ENCODE measurements around the gene PTRH2. TPM values are rescaled to one million over a fixed set of nuclear protein-coding genes. Genes with fewer than 3 reads are reported as not detected.

The PTRH2 gene
- total RNA-seq, 1 donor from 2014 or later, result 29.1 TPM

DNA sequence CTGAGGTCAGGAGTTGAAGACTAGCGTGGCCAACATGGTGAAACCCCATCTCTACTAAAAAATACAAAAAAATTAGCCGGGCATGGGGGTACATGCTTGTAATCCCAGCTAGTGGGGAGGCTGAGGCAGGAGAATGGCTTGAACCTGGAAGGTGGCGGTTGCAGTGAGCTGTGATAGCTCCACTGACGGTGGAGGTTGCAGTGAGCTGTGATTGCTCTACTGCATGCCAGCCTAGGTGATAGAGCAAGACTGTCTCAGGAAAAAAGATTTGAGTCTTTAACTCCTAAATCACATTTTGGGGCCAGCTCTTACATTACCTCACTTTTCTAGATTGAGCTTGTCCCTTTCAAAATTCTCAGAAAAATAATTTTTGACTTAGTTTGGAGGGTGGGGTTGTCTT, 15.4 kb upstream of the PTRH2 start:
- no peak for DNase-seq (ENCODE audit: low spot score)

DNA sequence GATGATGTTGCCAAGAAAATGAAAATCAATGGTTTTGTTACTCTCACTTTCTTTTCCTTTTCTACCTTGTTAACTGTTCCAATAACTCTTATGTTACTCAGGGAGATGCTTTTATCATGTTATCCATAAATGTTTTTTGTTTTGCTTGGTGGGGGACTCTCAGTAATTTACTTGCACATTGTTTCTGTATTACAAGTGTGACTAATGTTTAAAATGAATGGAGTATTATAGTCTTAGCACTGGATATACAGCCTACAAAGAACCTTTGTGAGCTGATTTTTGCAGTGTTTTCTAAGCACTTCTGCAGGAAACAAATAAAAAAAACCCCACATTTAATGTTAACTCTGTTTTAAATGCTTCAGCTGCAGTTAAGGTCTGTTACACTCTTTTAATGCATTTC, 12.3 kb upstream of the PTRH2 start:
- DNase-seq (ENCODE audit: low spot score), result no peak

DNA sequence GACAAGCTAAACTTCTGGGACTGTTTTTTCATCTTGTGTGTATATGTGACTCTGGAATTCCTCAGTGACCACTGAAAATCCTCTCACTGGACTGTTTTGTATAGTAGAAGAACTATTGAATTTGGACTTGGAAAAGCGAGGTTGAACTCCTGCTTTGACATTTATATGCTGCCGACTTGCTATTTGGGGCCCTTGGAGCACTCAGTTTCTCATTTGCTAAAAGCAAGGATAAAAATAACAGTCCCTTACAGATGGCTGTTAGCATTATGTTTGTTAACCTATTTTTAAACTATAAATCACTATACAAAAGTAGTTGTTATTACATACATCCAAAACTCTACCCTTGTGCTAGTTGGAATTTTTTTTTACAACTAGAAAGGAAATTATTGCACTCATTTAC, 9.2 kb upstream of the PTRH2 start:
- no peak for DNase-seq (ENCODE audit: low spot score)

DNA sequence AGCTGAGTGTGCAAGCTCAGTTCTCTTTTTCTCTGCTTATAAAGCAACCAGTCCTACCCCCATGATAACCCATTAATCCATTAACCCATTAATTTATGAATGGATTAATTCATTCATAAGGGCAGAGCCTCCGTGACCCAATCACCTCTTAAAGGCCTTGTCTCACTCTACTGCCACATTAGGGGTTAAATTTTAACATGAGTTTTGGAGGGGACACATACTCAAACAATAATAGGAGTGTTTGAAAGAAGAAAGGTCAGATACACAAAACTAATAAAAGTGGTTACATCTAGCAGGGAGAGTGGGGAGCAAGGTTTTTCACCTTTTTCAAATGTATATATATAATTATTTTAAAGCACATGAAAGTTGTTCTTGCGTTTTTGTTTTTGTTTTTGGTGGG, 7.0 kb upstream of the PTRH2 start:
- DNase-seq (ENCODE audit: low spot score), result no peak

DNA sequence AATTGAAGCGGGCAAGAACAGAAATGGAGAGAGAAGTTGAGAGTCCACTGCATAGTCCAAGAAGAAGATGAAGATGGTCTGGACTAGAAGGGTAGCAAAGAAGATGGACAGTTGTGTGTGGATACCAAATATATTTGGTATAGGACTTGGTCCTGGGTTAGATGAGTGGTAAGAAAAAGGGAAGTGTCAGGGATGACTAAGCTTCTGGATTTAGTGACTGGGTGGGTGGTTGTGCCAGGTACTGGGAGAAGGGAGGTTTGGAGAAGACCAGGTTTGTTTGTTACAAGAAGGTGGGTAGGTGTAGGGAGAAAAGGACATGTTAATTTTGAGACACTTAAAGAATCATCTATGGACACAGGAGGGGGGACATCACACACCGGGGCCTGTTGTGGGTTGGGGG, 5.6 kb upstream of the PTRH2 start:
- DNase-seq (ENCODE audit: low spot score), result no peak

DNA sequence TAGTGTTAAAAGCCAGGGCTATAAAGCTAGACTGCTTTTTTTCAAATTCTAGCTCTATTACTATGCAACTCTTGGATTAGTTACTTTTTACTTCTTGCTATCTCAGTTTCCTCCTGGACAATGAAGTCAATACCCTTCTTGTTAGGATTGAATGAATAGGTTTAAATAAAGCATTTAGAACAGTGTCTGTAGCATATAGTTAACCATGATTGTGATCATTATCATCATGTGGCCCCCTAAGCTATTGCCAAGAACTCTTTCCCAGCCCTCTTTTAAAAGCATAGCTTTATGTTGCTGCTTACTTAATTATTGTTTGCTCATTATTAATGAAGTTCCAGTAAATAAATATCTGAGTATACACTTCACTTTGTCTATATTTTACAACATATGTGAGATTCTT, 4.7 kb upstream of the PTRH2 start:
- no peak for DNase-seq (ENCODE audit: low spot score)

DNA sequence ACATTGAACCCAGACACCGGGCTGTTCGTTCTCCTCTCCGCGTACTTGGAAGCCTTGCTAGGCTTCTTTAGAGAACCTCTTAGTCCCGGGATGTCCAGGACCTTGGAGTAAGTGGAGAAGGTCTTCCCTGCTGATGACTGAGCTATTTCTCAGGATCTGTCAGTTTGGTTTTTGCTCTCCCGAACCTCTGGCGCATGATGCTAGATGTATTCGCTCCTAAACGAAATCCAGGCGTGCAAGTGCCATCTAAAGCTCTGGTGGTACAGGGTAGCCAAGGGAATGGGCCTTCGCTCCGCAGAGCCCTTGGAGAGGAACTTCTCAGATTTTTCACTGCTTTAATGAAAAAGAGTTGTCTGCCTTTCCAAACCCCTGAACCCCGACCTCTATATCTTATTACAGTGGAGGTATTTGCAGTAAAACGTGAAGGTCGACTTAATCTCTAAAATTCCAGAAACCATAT, 771 bp upstream of the PTRH2 start:
- no peak for DNase-seq (ENCODE audit: low spot score)

DNA sequence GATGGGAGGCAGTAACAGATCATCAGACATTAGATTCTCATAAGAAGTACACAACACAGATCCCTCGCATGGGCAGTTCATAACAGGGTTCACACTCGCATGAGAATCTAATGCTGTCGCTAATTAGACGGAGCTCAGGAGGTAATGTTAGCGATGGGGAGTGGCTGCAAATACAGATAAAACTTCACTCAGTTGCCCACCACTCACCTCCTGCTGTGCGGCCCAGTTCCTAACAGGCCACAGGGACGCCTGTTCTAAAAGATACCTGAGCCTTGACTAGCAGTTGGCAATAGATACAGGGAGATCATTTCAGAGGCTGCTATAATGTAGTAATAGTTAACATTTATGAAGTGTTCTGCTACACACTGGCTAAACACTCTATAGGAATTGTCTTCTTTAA, 4.9 kb downstream of the PTRH2 start:
- no peak for DNase-seq (ENCODE audit: low spot score)

DNA sequence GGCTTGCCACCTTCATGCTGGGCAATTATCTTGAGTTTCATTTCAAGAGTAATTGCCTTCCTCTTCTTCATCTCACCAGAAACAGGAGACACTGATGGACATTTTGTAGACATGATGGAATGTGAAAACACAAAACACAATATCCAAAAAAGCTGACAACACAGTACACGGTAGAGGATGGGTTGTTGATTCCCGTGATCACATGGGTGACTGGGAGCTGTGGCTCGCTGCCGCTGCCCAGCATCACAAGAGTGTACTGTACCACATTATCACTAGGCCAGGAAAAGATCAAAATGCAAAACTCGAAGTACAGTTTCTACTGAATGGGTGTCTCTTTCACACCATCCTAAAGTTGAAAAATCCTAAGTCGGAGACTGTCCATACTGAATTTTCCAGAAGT, 7.4 kb downstream of the PTRH2 start:
- DNase-seq (ENCODE audit: low spot score), result no peak

DNA sequence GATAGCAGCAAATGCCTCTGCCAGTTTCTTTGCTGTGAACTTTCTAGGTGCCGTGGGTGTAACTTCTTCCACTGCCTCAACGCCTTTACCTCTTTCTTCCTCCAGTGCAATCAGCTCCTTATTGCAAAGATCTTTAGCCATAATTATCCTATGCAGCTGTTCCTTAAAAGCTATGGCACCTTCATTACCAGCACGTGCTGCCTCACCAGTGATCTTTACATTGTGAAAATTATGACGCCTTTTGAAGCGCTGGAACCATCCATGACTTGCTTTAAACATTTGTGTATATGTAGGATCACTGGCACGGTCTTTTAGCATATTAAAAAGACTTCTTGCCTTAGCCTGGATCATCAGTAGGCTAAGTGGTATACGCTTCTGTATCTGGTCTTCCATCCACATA, 8.0 kb downstream of the PTRH2 start:
- DNase-seq (ENCODE audit: low spot score), result no peak

DNA sequence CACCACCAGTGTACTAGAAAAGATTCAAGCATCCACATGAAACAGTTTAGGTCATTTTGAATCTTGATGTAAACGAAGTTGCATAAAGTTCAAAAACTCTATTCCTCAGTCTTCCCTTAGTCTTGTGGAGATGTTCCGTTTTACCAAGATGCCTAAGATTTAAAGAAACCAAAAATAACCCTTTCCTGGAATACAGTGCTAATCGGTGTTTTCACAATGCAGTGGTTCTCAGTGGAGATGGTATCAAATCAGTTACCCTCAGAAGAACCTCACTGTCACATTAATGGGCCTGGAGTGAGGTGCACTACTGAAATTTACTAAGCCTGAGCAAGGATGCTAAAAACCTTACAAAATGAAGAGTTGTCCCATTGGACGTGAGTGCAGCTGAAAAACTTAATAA, 9.1 kb downstream of the PTRH2 start:
- no peak for DNase-seq (ENCODE audit: low spot score)

DNA sequence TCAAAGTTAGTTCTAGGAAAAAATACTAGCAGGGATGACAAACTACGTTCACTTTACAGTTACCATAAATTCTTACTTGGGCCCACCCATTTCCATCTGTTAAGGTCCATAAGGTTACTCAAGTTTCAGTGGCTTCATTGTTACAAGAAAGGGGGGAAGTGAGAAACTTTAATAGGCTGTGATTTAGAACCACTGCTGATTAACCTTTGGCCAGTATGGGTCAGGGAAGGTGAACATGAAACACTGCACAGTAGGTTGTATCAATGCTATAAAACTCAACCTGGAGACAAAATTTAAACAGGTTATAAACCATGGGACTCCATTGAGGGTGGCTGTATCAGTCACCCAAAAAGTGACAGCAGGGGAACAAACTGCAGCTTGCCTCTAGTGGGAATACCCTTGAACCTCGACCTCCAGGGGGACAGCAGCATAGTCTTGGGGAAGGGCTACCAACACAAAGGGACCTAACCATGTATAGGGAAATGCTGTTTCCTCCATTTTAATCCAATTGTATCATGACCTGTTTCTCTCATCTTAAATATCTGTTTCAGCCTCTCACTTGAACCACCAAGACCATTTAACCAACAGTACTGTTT, 10.4 kb downstream of the PTRH2 start:
- no peak for DNase-seq (ENCODE audit: low spot score)

DNA sequence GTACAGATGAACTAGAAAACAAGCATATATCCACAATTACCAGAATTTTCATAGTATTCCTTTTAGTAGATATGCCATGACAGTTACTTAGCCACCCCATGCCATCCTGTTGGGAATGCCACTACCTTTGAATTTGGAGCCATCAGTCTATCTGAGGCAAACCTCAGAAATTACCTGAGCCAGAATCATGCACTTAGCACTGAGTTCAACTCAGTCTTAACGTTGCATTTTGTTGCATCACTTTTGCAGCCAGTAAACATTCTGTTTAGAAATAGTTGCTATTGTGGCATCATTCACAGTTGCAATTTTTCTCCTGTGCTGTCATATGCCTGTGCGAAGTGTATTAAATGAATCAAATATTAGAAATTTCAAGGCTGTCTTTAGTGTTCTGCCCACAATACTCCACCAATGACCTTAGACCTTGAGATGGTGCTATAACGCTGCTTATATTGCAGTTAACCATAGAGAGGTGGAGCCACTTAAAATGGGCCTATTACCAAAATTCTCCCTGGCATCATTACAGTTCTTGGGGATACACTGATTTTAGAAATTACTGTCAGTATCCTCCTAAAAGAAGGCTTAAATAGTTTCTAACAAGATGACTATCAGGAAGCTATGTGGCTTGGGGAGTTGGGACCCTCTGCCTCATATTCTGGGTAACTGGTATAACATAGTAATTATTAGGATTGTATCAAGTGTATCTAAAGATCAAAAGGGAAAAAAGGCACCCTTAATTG, 11.1 kb downstream of the PTRH2 start:
- DNase-seq (ENCODE audit: low spot score), result no peak

DNA sequence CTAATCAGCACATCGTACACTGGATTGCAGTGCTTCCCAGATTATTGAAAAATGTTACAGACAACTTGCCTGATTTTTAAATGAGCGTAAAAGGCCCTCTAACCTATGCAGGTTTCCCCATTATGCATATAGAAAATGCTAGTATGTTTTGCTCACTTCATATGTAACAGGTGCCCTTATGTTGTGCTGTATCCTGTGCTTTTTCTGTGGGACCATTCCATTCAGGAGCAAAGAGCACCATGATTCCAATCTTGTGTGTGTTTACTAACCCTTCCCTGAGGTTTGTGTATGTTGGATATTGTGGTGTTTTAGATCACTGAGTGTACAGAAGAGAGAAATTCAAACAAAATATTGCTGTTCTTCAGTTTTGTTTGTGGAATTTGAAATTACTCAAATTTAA, 12.9 kb downstream of the PTRH2 start:
- DNase-seq (ENCODE audit: low spot score), result no peak

DNA sequence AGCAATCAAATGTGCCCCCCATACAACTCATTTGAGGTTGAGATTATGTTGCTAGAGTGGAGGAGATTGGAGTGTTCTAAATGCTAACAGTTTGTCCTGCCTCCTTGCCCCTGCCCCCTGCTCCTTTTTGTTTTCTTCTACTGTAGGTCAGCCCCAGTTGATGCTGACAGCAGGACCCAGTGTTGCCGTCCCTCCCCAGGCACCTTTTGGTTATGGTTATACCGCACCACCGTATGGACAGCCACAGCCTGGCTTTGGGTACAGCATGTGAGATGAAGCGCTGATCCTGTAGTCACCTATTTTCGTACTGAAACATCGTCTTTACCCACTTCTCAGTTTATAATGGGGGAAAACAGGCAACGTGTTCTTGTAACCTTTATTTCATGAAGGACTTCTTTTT, 13.6 kb downstream of the PTRH2 start:
- no peak for DNase-seq (ENCODE audit: low spot score)

DNA sequence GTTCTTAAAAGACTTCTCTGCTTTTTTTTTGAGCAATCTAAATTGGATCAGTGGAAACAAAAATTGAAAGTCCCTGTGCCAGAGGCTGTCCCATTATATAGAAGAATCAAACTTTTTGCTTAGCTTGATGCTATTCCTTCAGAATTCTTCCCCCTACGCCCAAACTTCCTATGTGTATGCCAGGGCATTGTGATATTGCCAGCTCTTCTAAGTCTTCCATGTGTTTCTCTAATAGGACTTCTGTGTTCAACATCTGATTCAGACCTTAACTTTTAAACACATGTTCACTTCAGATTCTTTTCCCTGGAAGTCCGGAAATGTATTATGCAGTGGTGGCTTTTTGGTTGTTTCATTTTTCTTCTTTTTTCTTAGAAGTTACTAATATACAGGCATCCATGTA, 18.7 kb downstream of the PTRH2 start:
- no peak for DNase-seq (ENCODE audit: low spot score)

DNA sequence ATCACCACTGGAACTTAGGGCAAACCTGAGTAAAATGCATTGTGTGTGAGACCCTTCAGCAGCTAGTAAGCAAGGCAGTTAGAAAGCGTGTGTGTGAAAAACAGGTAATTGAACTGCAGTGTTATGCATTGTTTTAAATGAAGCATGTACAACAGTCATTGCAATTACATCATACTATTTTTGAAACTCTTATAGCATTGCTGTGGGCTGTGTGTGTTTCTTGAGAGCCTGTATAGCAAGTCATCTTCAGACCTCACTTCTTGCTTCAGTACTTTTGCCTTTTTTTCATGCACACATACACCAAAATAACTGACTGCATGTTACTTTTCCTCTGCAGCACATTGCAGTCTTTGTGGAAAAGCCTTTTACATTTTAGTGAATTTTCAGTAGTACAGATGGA, 19.2 kb downstream of the PTRH2 start:
- DNase-seq (ENCODE audit: low spot score), result no peak

DNA sequence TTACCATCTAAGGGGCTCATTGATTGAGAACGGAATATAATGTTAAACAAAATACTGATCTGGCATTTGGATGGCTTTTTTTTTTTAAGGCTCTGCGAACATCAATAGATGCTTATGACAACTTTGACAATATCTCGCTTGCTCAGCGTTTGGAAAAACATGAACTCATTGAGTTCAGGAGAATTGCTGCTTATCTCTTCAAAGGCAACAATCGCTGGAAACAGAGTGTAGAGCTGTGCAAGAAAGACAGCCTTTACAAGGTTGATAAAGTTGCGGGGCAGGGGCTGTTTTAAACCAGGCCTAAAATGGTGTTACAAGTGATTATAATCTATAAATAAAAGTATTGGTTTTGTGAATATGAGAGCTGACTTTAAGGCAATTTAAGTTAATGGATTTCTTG, 22.3 kb downstream of the PTRH2 start:
- no peak for DNase-seq (ENCODE audit: low spot score)

DNA sequence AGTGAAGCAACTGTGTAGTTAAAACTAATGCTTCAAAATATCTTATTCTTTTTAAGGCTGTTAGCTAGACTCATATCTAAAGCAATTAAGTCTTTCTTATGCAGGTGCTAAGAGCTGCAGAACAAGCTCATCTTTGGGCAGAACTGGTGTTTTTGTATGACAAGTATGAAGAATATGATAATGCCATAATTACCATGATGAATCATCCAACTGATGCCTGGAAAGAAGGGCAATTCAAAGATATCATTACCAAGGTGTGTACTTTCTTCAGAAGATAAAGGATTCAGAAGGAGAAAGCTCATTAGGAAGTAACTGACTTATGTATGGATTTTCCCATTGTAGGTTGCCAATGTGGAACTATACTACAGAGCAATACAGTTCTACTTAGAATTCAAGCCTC, 23.9 kb downstream of the PTRH2 start:
- DNase-seq (ENCODE audit: low spot score), result no peak

DNA sequence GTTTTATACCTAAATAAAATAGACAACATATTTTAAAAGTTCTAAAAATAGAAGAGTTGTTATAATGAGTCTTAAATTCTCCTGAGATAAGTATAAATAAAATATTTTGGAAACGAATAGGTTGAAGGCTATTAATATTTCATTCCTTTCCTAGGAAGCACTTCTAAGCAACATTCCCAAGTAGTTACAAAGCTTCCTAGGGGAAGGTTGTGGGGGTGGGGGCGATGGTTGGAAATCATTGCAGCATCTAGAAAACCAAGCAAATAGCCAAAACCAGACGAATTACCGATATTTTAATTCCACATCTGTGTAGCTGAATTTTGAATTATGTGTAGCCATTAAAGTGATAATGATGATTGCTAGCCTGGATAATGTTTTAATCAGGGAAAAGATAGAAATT, 26.9 kb downstream of the PTRH2 start:
- DNase-seq (ENCODE audit: low spot score), result no peak

DNA sequence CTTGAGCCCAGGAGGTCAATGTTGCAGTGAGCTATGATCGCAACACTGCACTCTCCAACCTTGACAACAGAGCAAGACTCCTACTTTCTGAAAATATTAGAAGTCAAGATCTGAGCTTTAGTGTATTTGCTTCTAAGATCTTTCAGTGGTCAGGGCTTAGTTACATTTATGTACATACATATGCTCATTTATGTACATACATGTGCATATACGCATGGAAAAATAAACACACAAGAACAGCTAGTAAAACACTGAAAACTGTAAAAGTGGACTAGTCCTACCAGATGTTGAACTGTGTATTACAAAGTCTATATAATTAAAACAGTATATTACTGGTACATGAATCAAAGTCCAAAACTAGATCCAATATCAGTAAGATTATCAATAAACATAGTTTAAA, 28.3 kb downstream of the PTRH2 start:
- DNase-seq (ENCODE audit: low spot score), result no peak

DNA sequence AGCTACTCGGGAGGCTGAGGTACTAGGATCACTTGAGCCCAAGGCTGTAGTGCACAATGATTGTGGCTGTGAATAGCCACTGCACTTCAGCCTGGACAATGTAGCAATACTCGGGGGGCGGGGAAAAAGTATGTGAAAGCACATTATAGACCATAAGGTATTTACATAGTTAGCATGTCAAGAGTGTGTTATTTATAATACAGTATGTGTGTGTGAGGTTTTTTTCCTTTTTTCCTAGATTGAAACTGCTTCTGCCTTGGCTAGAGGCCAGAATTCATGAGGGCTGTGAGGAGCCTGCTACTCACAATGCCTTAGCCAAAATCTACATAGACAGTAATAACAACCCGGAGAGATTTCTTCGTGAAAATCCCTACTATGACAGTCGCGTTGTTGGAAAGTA, 30.5 kb downstream of the PTRH2 start:
- no peak for DNase-seq (ENCODE audit: low spot score)

DNA sequence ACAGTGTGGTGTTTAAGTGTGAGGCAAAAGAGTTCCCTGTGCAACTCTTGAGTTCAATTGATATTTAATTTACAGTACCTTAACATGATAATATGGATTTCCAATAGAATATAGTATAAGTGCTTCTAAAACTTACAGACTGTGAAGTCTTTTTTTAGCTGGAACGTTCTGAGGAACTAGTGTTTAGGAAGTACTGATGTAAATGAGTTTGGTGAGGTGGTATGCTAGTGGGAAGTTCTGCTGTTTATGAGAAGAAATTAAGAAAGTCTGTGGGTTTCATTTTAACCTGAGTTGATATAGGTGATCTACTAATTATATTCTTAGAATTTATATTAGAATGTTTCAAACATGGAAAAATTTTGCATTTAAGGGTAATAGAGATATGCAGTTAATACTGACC, 32.0 kb downstream of the PTRH2 start:
- DNase-seq (ENCODE audit: low spot score), result no peak
